ENCODE results near the gene AEBP2. TPM values are rescaled to one million over a fixed set of nuclear protein-coding genes. Genes with fewer than 3 reads are reported as not detected.

AEBP2 gene
- total and polyA plus RNA-seq, 8 donors = 9.0 to 18.6 (median 13.2) TPM

DNA sequence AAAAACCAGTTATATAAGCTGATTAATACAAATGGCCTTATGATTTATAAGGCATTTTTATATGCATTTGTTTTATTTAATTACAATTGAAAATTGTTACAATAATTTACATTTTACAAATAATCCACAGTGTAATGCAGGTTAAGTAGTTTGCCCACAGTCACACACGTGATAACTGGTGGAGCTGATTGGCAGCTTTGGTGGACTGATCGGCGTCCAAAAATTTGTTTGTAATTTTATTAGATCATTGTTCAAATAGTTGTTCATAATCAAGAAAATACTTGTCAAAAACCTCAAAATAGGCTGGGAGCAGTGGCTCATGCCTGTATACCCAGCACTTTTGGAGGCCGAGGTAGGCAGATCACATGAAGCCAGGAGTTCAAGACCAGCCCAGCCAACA, 59.7 kb downstream of the AEBP2 start:
- intact Hi-C loops (cut with DNase I) = no loop called here

DNA sequence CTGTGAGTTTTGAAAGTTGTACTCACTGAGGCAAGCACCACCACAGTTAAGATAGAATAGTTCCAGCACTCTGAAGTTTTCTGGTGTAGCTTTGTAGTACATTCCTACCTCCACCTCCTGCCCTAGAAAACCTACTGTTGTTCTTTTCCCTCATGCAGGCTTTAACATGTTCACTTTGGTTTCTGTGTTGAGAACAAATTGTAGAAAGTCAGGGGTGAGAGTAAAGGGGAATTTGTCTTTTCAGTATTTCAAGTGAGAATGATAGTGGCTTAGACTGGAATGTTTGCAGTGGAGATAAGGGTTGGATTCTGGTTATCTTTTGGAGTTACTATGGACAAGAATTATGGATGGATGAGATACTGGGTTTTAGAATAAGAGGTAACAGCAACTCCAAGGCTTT, 67.2 kb downstream of the AEBP2 start:
- no peak for FAIRE-seq
- no peaks in the 10 kb centered on the region for H3K9me3 ChIP-seq
- intact Hi-C loops (cut with DNase I) = no loop called here
- no peak for ATAC-seq
- H3K36me3 ChIP-seq = no peaks in the 10 kb centered on the region
- TF ChIP-seq CTCF (IDR thresholded peaks at IDR 0.05) = no peak
- no peaks in the 10 kb centered on the region for H3K27me3 ChIP-seq
- no peaks in the 10 kb centered on the region for H3K4me1 ChIP-seq
- no peak overlapping the region for H3K27ac ChIP-seq
- H3K4me3 ChIP-seq = no peak overlapping the region
- no peak for DNase-seq

More for the DNA sequence above, 59.7 kb downstream of the AEBP2 start:
- DNase-seq = peak in 1 of 6 donors; percentile 6
- Histone ChIP-seq H3K27me3 (no peaks in the 10 kb centered on the region), H3K4me1 (peaks cover 0 to 8% (median 6%) of the 10 kb centered on the region in 3 donors), H3K27ac (no peak overlapping the region), H3K4me3 (no peak overlapping the region), H3K9me3 (no peaks in the 10 kb centered on the region), H3K36me3 (peaks cover 0 to 18% (median 8%) of the 10 kb centered on the region in 3 donors)
- no peak for FAIRE-seq
- TF ChIP-seq CTCF (IDR thresholded peaks at IDR 0.05) = no peak
- peak; percentile 45 to 79 (median 59) for ATAC-seq
- WGBS, 2 donors = 30 to 40% methylated on average over 4 of the region's 4 CpGs

- DNase-seq (no peak), FAIRE-seq (no peak), ATAC-seq (peak in 2 of 4 donors; percentile 28 to 38)
- Histone ChIP-seq H3K4me3 (no peak overlapping the region), H3K4me1 (no peaks in the 10 kb centered on the region), H3K36me3 (no peaks in the 10 kb centered on the region), H3K9me3 (no peaks in the 10 kb centered on the region), H3K27ac (no peak overlapping the region), H3K27me3 (no peaks in the 10 kb centered on the region)
- WGBS, 2 donors = 79 to 87% methylated on average over 1 of the region's 1 CpG
- intact Hi-C loops (cut with DNase I) = no loop called here
- no peak for TF ChIP-seq CTCF (IDR thresholded peaks at IDR 0.05)
These were observed 68.5 kb downstream of the AEBP2 start for GRCh38 chr12:19507823-19508222.

DNA sequence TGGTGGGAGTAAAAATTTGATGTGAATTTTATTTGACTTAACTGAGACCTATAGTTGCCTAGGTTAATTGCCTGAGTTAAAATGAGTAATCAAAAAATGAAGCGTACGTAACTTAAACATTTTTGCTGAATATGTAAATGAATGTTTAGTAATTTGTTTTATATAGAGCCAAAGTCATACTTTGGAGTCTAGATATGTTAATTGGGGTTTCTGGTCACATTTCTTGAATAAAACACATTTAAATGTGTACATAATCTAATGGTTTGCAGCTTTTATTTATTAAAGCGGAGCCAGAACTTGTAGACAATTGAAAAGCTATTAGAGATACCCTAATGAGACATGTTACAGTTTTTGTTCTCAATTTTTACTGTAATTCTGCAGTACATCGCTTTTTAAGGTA, 71.2 kb downstream of the AEBP2 start:
- DNase-seq = no peak
- intact Hi-C loops (cut with DNase I) = no loop called here
- no peak for ATAC-seq
- H3K36me3 ChIP-seq = no peaks in the 10 kb centered on the region
- H3K4me3 ChIP-seq = no peak overlapping the region
- TF ChIP-seq CTCF (IDR thresholded peaks at IDR 0.05) = no peak
- WGBS, 2 donors = 71 to 99% methylated on average over 4 of the region's 4 CpGs
- H3K4me1 ChIP-seq = no peaks in the 10 kb centered on the region
- H3K27ac ChIP-seq = no peak overlapping the region
- FAIRE-seq = no peak
- H3K27me3 ChIP-seq = no peaks in the 10 kb centered on the region
- H3K9me3 ChIP-seq = no peaks in the 10 kb centered on the region

DNA sequence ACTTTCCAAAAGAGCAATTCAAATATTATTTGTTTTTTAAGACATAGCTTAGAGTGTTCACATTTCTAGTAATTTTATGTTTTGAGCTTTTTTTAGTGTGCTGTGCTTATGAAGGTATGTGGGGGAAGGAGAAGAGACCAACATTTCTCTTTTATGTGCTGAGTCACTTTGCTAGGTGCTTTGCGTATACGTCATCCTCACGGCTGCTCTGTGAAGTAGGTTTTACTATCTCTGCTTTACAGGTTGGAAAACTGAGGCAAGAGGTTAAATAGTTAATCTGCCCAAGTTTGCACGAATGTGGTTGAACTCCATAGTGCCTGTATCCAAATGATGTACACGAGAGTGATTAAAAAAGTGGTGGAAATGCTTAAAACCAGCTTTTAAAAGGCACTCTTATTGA, 75.9 kb downstream of the AEBP2 start:
- intact Hi-C loops (cut with DNase I) = no loop called here
- H3K9me3 ChIP-seq = no peaks in the 10 kb centered on the region
- H3K27me3 ChIP-seq = no peaks in the 10 kb centered on the region
- no peak for DNase-seq
- H3K4me1 ChIP-seq = peaks cover 0 to 11% (median 8%) of the 10 kb centered on the region in 3 donors
- H3K4me3 ChIP-seq = no peak overlapping the region
- no peak for FAIRE-seq
- no peak overlapping the region for H3K27ac ChIP-seq
- H3K36me3 ChIP-seq = no peaks in the 10 kb centered on the region
- no peak for TF ChIP-seq CTCF (IDR thresholded peaks at IDR 0.05)
- no peak for ATAC-seq
- 85 to 94% methylated on average over 5 of the region's 5 CpGs for WGBS, 2 donors

Measured in pancreas (tissue), 10 donors.